Cardiac muscle cell (in vitro differentiated cells and primary cell): ENCODE data around the gene IGFL4. TPM values are rescaled to one million over a fixed set of nuclear protein-coding genes. Genes with fewer than 3 reads are reported as not detected.

Experiments
- DNase-seq, 2 donors: peaks; one replicate each; pipeline versions ENCODE4 v3.0.0 to v3.0.0-alpha.2; 2010 to 2017; ENCODE audit warnings: low read depth in 1 of 2, low spot score in 1 of 2
- H3K27ac ChIP-seq: fragments of 200-600 bp; sonication (generic); 2 replicates; pipeline ENCODE4 v1.5.1; 2016
- H3K27me3 ChIP-seq: fragments of 200-600 bp; sonication (generic); 2 replicates; pipeline ENCODE4 v1.6.0; 2016; ENCODE audit warnings: control low read depth
- H3K36me3 ChIP-seq: fragments of 200-600 bp; sonication (generic); 2 replicates; pipeline ENCODE4 v1.5.1; 2016; ENCODE audit warnings: control low read depth
- H3K4me1 ChIP-seq: fragments of 200-600 bp; sonication (generic); 2 replicates; pipeline ENCODE4 v1.8.1; 2017; ENCODE audit warnings: low read depth, mild to moderate bottlenecking, mixed run types
- H3K4me3 ChIP-seq: fragments of 200-600 bp; sonication (generic); 2 replicates; pipeline ENCODE4 v1.5.1; 2016; ENCODE audit warnings: mild to moderate bottlenecking
- H3K9me3 ChIP-seq: fragments of 200-600 bp; sonication (generic); 2 replicates; pipeline ENCODE4 v1.5.1; 2017; ENCODE audit warnings: low read depth, mild to moderate bottlenecking, control low read depth
- polyA plus RNA-seq: library from polyadenylated mRNA; unstranded; fragments of >200 nt; fragmentation: Nextera tagmentation; extraction: Ambion mirVana; gene quantifications from 2 replicates; pipeline ENCODE4 v1.2.1, GENCODE V29; 2016
- total RNA-seq: library from RNA; depleted of rRNA; stranded (reverse); fragments of >200 nt; gene quantifications from 2 replicates; pipeline ENCODE4 v1.2.3, GENCODE V29; 2016
- TF ChIP-seq, protein P1 (sequence below): IDR thresholded peaks from 2 replicates; pipeline ENCODE4 v1.5.1; 2012; ENCODE audit warnings: low read depth, mild to moderate bottlenecking, low read length

Gene IGFL4
- total and polyA plus RNA-seq, 2 experiments from 2014 or later, result 0.21 to 0.67 TPM

DNA sequence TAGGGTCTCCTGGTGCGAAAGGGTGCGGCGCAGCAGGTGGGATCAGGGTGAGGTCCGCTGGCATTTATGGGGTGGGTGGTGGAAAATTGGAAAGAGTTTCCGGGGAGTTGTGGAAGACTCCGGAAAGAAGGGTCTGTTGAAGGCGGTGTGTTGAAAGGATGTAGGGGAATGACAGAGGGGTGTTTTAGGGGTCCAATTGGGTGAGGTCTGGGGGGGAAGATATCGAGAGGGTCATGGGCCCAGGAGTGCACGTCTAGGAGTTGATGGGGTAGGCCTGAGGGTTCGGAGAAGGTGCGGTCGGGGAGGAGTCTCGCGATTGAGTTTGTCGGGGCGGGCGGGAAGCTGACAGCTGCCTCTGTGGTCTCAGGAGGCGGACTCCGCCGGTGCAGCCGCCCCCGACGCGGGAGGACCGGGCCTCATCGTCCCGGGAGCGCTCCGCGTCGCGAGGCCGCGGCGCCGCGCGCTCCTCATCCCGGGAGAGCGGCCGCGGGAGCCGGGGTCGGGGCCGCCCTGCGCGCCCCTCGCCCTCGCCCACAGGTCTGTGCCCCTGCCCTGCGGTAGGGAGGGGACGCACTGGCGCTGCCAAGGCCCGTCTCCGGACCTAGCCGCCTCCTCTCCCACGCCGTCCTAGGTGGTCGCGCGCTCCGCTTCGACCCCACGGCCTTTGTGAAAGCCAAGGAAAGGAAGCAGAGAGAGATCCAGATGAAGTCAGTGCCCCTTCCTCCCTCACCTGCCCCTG lies 24.9 kb downstream of the IGFL4 start:
- TF ChIP-seq, protein P1, sequence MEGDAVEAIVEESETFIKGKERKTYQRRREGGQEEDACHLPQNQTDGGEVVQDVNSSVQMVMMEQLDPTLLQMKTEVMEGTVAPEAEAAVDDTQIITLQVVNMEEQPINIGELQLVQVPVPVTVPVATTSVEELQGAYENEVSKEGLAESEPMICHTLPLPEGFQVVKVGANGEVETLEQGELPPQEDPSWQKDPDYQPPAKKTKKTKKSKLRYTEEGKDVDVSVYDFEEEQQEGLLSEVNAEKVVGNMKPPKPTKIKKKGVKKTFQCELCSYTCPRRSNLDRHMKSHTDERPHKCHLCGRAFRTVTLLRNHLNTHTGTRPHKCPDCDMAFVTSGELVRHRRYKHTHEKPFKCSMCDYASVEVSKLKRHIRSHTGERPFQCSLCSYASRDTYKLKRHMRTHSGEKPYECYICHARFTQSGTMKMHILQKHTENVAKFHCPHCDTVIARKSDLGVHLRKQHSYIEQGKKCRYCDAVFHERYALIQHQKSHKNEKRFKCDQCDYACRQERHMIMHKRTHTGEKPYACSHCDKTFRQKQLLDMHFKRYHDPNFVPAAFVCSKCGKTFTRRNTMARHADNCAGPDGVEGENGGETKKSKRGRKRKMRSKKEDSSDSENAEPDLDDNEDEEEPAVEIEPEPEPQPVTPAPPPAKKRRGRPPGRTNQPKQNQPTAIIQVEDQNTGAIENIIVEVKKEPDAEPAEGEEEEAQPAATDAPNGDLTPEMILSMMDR, result no peak
- H3K27me3 ChIP-seq, result peaks cover 36% of the 10 kb centered on the region
- no peaks in the 10 kb centered on the region for H3K9me3 ChIP-seq
- H3K4me1 ChIP-seq, result no peaks in the 10 kb centered on the region
- peak in 1 of 2 donors; percentile 28 for DNase-seq
- no peak overlapping the region for H3K27ac ChIP-seq
- no peaks in the 10 kb centered on the region for H3K36me3 ChIP-seq
- peak overlapping the region; percentile 50 for H3K4me3 ChIP-seq

DNA sequence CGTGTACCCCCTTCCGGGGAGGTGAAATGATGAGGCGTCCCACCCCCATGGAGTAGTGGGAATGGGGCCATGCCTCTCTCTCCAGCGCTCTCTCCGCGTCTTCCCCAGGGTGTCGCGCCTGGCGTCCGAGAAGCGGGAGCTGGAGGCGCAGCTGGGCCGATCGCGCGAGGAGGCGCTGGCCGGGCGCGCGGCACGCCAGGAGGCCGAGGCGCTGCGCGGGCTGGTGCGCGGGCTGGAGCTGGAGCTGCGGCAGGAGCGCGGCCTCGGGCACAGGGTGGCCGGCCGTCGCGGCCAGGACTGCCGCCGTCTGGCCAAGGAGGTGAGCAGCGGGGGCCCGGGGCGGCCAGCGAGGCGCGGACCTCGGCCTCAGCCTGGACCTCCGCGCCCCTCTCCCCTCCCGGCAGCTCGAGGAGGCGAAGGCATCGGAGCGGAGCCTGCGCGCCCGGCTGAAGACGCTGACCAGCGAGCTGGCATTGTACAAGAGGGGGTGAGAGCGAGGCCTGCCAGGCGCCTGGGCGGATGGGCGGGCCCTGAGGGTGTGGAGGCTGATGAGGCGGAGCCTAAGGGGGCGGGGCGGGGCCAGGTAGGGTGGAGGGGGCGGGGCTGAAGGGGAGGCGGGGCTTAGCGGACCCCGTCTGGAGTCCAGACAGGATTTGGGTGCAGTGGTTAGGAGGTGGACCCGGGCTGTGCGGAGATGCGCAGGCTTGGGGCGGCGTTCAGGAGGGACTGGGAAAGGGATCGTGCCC lies 25.7 kb downstream of the IGFL4 start:
- no peak overlapping the region for H3K27ac ChIP-seq
- TF ChIP-seq, protein P1, result no peak
- peaks cover 36% of the 10 kb centered on the region for H3K27me3 ChIP-seq
- H3K4me3 ChIP-seq, result peak overlapping the region; percentile 23
- no peaks in the 10 kb centered on the region for H3K36me3 ChIP-seq
- H3K9me3 ChIP-seq, result no peaks in the 10 kb centered on the region
- peak; percentile 46 to 77 for DNase-seq
- H3K4me1 ChIP-seq, result no peaks in the 10 kb centered on the region

GRCh38 chr19:46014534-46014933 lies 26.3 kb downstream of the IGFL4 start:
- Histone ChIP-seq H3K27ac (no peak overlapping the region), H3K36me3 (no peaks in the 10 kb centered on the region), H3K27me3 (peaks cover 36% of the 10 kb centered on the region), H3K4me3 (peak overlapping the region; percentile 23), H3K9me3 (no peaks in the 10 kb centered on the region), H3K4me1 (no peaks in the 10 kb centered on the region)
- TF ChIP-seq, protein P1, result no peak
- DNase-seq, result no peak

GRCh38 chr19:46009530-46010510 lies 31.0 kb downstream of the IGFL4 start:
- TF ChIP-seq, protein P1, result peak; percentile 87
- peak; percentile 71 to 83 for DNase-seq
- Histone ChIP-seq H3K27ac (no peak overlapping the region), H3K9me3 (no peaks in the 10 kb centered on the region), H3K4me1 (no peaks in the 10 kb centered on the region), H3K36me3 (no peaks in the 10 kb centered on the region), H3K27me3 (peaks cover 17% of the 10 kb centered on the region), H3K4me3 (no peak overlapping the region)

GRCh38 chr19:46006411-46006810 lies 34.4 kb downstream of the IGFL4 start:
- Histone ChIP-seq H3K9me3 (no peaks in the 10 kb centered on the region), H3K27me3 (no peaks in the 10 kb centered on the region), H3K4me3 (no peak overlapping the region), H3K4me1 (no peaks in the 10 kb centered on the region), H3K27ac (no peak overlapping the region), H3K36me3 (no peaks in the 10 kb centered on the region)
- TF ChIP-seq, protein P1, result no peak
- DNase-seq, result no peak
